ENCODE data around the gene COL12A1. TPM values are rescaled to one million over a fixed set of nuclear protein-coding genes. Genes with fewer than 3 reads are reported as not detected.

COL12A1 gene
- total RNA-seq, 1 donor from 2014 or later, result 1.3 TPM

GRCh38 chr6:75150685-75151412 lies 55.0 kb downstream of the COL12A1 start:
- no peak for TF ChIP-seq EZH2phosphoT487 (IDR thresholded peaks at IDR 0.05)
- TF ChIP-seq, protein P1, sequence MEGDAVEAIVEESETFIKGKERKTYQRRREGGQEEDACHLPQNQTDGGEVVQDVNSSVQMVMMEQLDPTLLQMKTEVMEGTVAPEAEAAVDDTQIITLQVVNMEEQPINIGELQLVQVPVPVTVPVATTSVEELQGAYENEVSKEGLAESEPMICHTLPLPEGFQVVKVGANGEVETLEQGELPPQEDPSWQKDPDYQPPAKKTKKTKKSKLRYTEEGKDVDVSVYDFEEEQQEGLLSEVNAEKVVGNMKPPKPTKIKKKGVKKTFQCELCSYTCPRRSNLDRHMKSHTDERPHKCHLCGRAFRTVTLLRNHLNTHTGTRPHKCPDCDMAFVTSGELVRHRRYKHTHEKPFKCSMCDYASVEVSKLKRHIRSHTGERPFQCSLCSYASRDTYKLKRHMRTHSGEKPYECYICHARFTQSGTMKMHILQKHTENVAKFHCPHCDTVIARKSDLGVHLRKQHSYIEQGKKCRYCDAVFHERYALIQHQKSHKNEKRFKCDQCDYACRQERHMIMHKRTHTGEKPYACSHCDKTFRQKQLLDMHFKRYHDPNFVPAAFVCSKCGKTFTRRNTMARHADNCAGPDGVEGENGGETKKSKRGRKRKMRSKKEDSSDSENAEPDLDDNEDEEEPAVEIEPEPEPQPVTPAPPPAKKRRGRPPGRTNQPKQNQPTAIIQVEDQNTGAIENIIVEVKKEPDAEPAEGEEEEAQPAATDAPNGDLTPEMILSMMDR (IDR thresholded peaks at IDR 0.05), result no peak
- Histone ChIP-seq H3K9me3 (ENCODE audit: low read depth) (no peaks in the 10 kb centered on the region), H3F3A (ENCODE audit: low read depth) (no peaks in the 10 kb centered on the region), H3K79me2 (ENCODE audit: low read depth) (no peaks in the 10 kb centered on the region), H3K27ac (no peak overlapping the region), H3K9ac (no peak overlapping the region), H3K4me1 (no peaks in the 10 kb centered on the region), H4K20me1 (ENCODE audit: low read depth) (no peaks in the 10 kb centered on the region), H3K27me3 (no peaks in the 10 kb centered on the region), H3K4me3 (no peak overlapping the region), H3K36me3 (no peaks in the 10 kb centered on the region), H3K4me2 (no peak overlapping the region), H2AFZ (replicated peaks) (no peak overlapping the region)
- Mint-ChIP-seq H3K27ac (no peak overlapping the region), H3K4me3 (no peak overlapping the region), H3K4me1 (no peaks in the 10 kb centered on the region), H3K27me3 (ENCODE audit: insufficient read depth, low read depth) (no peaks in the 10 kb centered on the region), H3K36me3 (no peaks in the 10 kb centered on the region), H3K9me3 (no peaks in the 10 kb centered on the region)
- DNase-seq (ENCODE audit: low spot score), result no peak

DNA sequence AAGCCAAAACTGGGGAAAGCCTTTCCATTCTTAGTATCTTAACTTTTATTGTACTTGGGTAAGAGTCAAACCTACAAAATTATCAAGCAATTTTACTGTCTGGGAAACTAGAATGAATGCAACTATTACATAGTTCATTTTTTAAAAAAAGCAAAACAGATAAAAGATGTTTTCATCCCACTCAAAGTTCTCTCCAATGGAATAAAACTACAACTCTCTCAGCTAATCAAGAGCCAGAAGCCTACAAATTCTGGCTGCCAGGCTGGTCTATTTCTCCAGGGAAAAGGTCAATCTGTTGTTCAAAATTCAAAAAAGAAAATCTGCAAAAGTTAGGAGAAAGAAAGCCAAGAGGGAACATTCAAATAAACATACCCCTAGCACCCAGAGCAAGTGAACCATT lies 56.2 kb downstream of the COL12A1 start:
- H3K27ac Mint-ChIP-seq, result no peak overlapping the region
- Histone ChIP-seq H4K20me1 (ENCODE audit: low read depth) (no peaks in the 10 kb centered on the region), H3K9ac (no peak overlapping the region), H3F3A (ENCODE audit: low read depth) (no peaks in the 10 kb centered on the region), H3K27ac (no peak overlapping the region), H3K27me3 (no peaks in the 10 kb centered on the region), H3K4me1 (no peaks in the 10 kb centered on the region), H3K9me3 (ENCODE audit: low read depth) (no peaks in the 10 kb centered on the region), H3K4me3 (no peak overlapping the region), H3K79me2 (ENCODE audit: low read depth) (no peaks in the 10 kb centered on the region), H3K4me2 (no peak overlapping the region), H3K36me3 (no peaks in the 10 kb centered on the region), H2AFZ (replicated peaks) (no peak overlapping the region)
- no peaks in the 10 kb centered on the region for H3K36me3 Mint-ChIP-seq
- DNase-seq (ENCODE audit: low spot score), result no peak
- H3K4me1 Mint-ChIP-seq, result no peaks in the 10 kb centered on the region
- no peaks in the 10 kb centered on the region for H3K27me3 Mint-ChIP-seq (ENCODE audit: insufficient read depth, low read depth)
- H3K9me3 Mint-ChIP-seq, result no peaks in the 10 kb centered on the region
- no peak for TF ChIP-seq EZH2 (IDR thresholded peaks at IDR 0.05)
- TF ChIP-seq, protein P1 (IDR thresholded peaks at IDR 0.05), result no peak
- no peak for TF ChIP-seq EZH2phosphoT487 (IDR thresholded peaks at IDR 0.05)
- no peak overlapping the region for H3K4me3 Mint-ChIP-seq

- no peak for DNase-seq (ENCODE audit: low spot score)
- no peak overlapping the region for H3K27ac ChIP-seq
- Mint-ChIP-seq H3K27ac (no peak overlapping the region), H3K9me3 (no peaks in the 10 kb centered on the region), H3K4me1 (no peaks in the 10 kb centered on the region), H3K36me3 (no peaks in the 10 kb centered on the region), H3K27me3 (ENCODE audit: insufficient read depth, low read depth) (no peaks in the 10 kb centered on the region), H3K4me3 (no peak overlapping the region)
- H3K27me3 ChIP-seq, result no peaks in the 10 kb centered on the region
- no peak overlapping the region for H3K4me2 ChIP-seq
- no peaks in the 10 kb centered on the region for H3K4me1 ChIP-seq
- no peaks in the 10 kb centered on the region for H3K9me3 ChIP-seq (ENCODE audit: low read depth)
- TF ChIP-seq, protein P1 (IDR thresholded peaks at IDR 0.05), result no peak
- TF ChIP-seq EZH2 (IDR thresholded peaks at IDR 0.05), result no peak
- no peak for TF ChIP-seq EZH2phosphoT487 (IDR thresholded peaks at IDR 0.05)
- no peaks in the 10 kb centered on the region for H3F3A ChIP-seq (ENCODE audit: low read depth)
- H2AFZ ChIP-seq (replicated peaks), result peak overlapping the region; percentile 4
- no peaks in the 10 kb centered on the region for H4K20me1 ChIP-seq (ENCODE audit: low read depth)
- H3K79me2 ChIP-seq (ENCODE audit: low read depth), result no peaks in the 10 kb centered on the region
- H3K36me3 ChIP-seq, result no peaks in the 10 kb centered on the region
- H3K9ac ChIP-seq, result no peak overlapping the region
- H3K4me3 ChIP-seq, result no peak overlapping the region
Observed at GRCh38 chr6:75149240-75149639, 56.6 kb downstream of the COL12A1 start.
